ENCODE measurements around the gene TPPP2. TPM values are rescaled to one million over a fixed set of nuclear protein-coding genes. Genes with fewer than 3 reads are reported as not detected.

TPPP2 gene
- total RNA-seq, 1 donor from 2014 or later, result not detected

- Mint-ChIP-seq H3K4me3 (ENCODE audit: unreplicated experiment) (peak overlapping the region; percentile 88), H3K27me3 (ENCODE audit: unreplicated experiment) (no peaks in the 10 kb centered on the region), H3K36me3 (ENCODE audit: unreplicated experiment) (peaks cover 8% of the 10 kb centered on the region), H3K27ac (ENCODE audit: unreplicated experiment) (peak overlapping the region; percentile 96), H3K9me3 (ENCODE audit: unreplicated experiment) (no peaks in the 10 kb centered on the region), H3K4me1 (ENCODE audit: unreplicated experiment) (peaks cover 35% of the 10 kb centered on the region)
- no peak for DNase-seq (ENCODE audit: extremely low spot score, unreplicated experiment)
- TF ChIP-seq, protein P1, sequence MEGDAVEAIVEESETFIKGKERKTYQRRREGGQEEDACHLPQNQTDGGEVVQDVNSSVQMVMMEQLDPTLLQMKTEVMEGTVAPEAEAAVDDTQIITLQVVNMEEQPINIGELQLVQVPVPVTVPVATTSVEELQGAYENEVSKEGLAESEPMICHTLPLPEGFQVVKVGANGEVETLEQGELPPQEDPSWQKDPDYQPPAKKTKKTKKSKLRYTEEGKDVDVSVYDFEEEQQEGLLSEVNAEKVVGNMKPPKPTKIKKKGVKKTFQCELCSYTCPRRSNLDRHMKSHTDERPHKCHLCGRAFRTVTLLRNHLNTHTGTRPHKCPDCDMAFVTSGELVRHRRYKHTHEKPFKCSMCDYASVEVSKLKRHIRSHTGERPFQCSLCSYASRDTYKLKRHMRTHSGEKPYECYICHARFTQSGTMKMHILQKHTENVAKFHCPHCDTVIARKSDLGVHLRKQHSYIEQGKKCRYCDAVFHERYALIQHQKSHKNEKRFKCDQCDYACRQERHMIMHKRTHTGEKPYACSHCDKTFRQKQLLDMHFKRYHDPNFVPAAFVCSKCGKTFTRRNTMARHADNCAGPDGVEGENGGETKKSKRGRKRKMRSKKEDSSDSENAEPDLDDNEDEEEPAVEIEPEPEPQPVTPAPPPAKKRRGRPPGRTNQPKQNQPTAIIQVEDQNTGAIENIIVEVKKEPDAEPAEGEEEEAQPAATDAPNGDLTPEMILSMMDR (IDR thresholded peaks at IDR 0.05), result no peak
Observed at GRCh38 chr14:21069388-21070082, 39.5 kb downstream of the TPPP2 start.

GRCh38 chr14:21070083-21070609, 40.1 kb downstream of the TPPP2 start, which contains the start of gene ARHGEF40:
TSS of gene ARHGEF40 (plus strand) at chr14:21070304. CDS start at chr14:21070397, 93 bp downstream.
- H3K4me3 Mint-ChIP-seq (ENCODE audit: unreplicated experiment), result peak within 1 kb of the TSS; percentile 91
- H3K27me3 Mint-ChIP-seq (ENCODE audit: unreplicated experiment), result no peaks in the 10 kb centered on the region
- peaks cover 35% of the 10 kb centered on the region for H3K4me1 Mint-ChIP-seq (ENCODE audit: unreplicated experiment)
- TF ChIP-seq, protein P1 (IDR thresholded peaks at IDR 0.05), result no peak
- peaks cover 10% of the 10 kb centered on the region for H3K36me3 Mint-ChIP-seq (ENCODE audit: unreplicated experiment)
- no peaks in the 10 kb centered on the region for H3K9me3 Mint-ChIP-seq (ENCODE audit: unreplicated experiment)
- no peak for DNase-seq (ENCODE audit: extremely low spot score, unreplicated experiment)
- H3K27ac Mint-ChIP-seq (ENCODE audit: unreplicated experiment), result peak within 1 kb of the TSS; percentile 99

DNA sequence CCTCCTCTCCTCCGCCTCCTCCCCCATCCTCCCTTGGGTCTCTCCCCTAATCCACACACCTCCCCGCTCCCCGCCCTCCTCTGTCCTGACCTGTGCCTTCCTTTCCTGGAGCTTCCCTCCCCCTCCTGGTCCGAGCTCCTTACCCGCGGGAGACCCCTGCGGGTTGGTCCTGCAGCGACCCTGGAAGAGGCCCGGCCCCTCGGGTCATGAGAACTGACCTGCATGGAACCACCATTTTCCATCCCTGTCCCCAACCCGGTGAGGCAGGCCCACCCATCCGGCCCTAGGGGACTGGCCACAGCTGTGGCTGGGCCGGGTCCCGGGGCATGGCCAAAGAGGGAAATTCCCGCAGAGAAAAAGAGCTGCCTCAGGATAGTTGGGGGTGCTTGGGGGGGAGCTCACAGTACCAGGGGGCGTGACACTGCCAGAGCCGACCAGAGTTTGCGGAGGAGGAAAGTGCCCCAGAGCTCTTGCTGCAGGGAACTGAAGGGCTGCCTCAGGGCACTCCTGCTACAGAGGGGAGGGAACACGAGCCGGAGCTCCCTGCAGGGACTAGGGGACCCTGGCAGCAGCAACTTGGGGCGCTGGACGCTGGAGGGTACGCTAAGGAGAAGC, 40.7 kb downstream of the TPPP2 start:
- TF ChIP-seq, protein P1 (IDR thresholded peaks at IDR 0.05), result no peak
- peak overlapping the region; percentile 91 for H3K4me3 Mint-ChIP-seq (ENCODE audit: unreplicated experiment)
- H3K36me3 Mint-ChIP-seq (ENCODE audit: unreplicated experiment), result peaks cover 12% of the 10 kb centered on the region
- H3K27ac Mint-ChIP-seq (ENCODE audit: unreplicated experiment), result peak overlapping the region; percentile 99
- H3K9me3 Mint-ChIP-seq (ENCODE audit: unreplicated experiment), result no peaks in the 10 kb centered on the region
- DNase-seq (ENCODE audit: extremely low spot score, unreplicated experiment), result no peak
- H3K4me1 Mint-ChIP-seq (ENCODE audit: unreplicated experiment), result peaks cover 36% of the 10 kb centered on the region
- no peaks in the 10 kb centered on the region for H3K27me3 Mint-ChIP-seq (ENCODE audit: unreplicated experiment)

- H3K4me1 Mint-ChIP-seq (ENCODE audit: unreplicated experiment), result peaks cover 39% of the 10 kb centered on the region
- peaks cover 19% of the 10 kb centered on the region for H3K36me3 Mint-ChIP-seq (ENCODE audit: unreplicated experiment)
Observed at GRCh38 chr14:21071225-21072030, 41.4 kb downstream of the TPPP2 start.

More at GRCh38 chr14:21071225-21072030, 41.4 kb downstream of the TPPP2 start:
- peak; percentile 97 for DNase-seq (ENCODE audit: extremely low spot score, unreplicated experiment)
- peak overlapping the region; percentile 91 for H3K4me3 Mint-ChIP-seq (ENCODE audit: unreplicated experiment)
- no peaks in the 10 kb centered on the region for H3K9me3 Mint-ChIP-seq (ENCODE audit: unreplicated experiment)
- H3K27ac Mint-ChIP-seq (ENCODE audit: unreplicated experiment), result peak overlapping the region; percentile 99
- TF ChIP-seq, protein P1 (IDR thresholded peaks at IDR 0.05), result no peak
- H3K27me3 Mint-ChIP-seq (ENCODE audit: unreplicated experiment), result no peaks in the 10 kb centered on the region

All from osteocyte (in vitro differentiated cells).